Astrocyte (in vitro differentiated cells and primary cell): ENCODE data around the gene SLC38A10. TPM values are rescaled to one million over a fixed set of nuclear protein-coding genes. Genes with fewer than 3 reads are reported as not detected.

Experiments used
- DNase-seq: peaks from one replicate; pipeline ENCODE4 v3.0.0-alpha.2; 2010; ENCODE audit warnings: low read depth
- FAIRE-seq: peaks from 2 replicates; lab custom pipeline; 2011; peaks lifted over from hg19 to GRCh38; lab: Jason Lieb, UNC
- H2AFZ ChIP-seq: 2 replicates; pipeline ENCODE4 v1.6.0; 2012; ENCODE audit warnings: low read depth, low read length, inconsistent platforms
- H3K27ac ChIP-seq: 2 replicates; pipeline ENCODE4 v1.5.1; 2011; ENCODE audit warnings: low read depth, low read length, inconsistent platforms
- H3K27me3 ChIP-seq: 2 replicates; pipeline ENCODE4 v1.6.0; 2011; ENCODE audit warnings: low read length, inconsistent platforms; ENCODE audit not compliant: insufficient read depth
- H3K36me3 ChIP-seq: 2 replicates; pipeline ENCODE4 v1.5.1; 2011; ENCODE audit warnings: low read length, inconsistent platforms; ENCODE audit not compliant: insufficient read depth
- H3K4me1 ChIP-seq: 2 replicates; pipeline ENCODE4 v1.5.1; 2011; ENCODE audit warnings: low read length, inconsistent platforms; ENCODE audit not compliant: insufficient read depth
- H3K4me2 ChIP-seq: 2 replicates; pipeline ENCODE4 v1.6.0; 2012; ENCODE audit warnings: low read length, inconsistent platforms
- H3K4me3 ChIP-seq: 2 replicates; pipeline ENCODE4 v1.5.1; 2011; ENCODE audit warnings: low read depth, mild to moderate bottlenecking, low read length, inconsistent platforms; ENCODE audit not compliant: insufficient read depth
- H3K79me2 ChIP-seq: 2 replicates; pipeline ENCODE4 v1.6.0; 2012; ENCODE audit warnings: mild to moderate bottlenecking, low read length, inconsistent platforms; ENCODE audit not compliant: insufficient read depth
- H3K9ac ChIP-seq: 2 replicates; pipeline ENCODE4 v1.6.0; 2012; ENCODE audit warnings: mild to moderate bottlenecking, low read length, inconsistent platforms
- H3K9me3 ChIP-seq: 2 replicates; pipeline ENCODE4 v1.5.1; 2012; ENCODE audit warnings: low read depth, mild to moderate bottlenecking, low read length, inconsistent platforms; ENCODE audit not compliant: insufficient read depth
- H4K20me1 ChIP-seq: 2 replicates; pipeline ENCODE4 v1.6.0; 2012; ENCODE audit warnings: low read length, inconsistent platforms; ENCODE audit not compliant: insufficient read depth
- H3K27ac Mint-ChIP-seq: one replicate; pipeline ENCODE4 v1.8.0; 2021; ENCODE audit warnings: mild to moderate bottlenecking, mixed read lengths; ENCODE audit not compliant: unreplicated experiment
- H3K27me3 Mint-ChIP-seq: one replicate; pipeline ENCODE4 v1.8.0; 2021; ENCODE audit warnings: low read depth, mixed read lengths; ENCODE audit not compliant: unreplicated experiment
- H3K36me3 Mint-ChIP-seq: one replicate; pipeline ENCODE4 v1.8.0; 2021; ENCODE audit warnings: low read depth, mixed read lengths; ENCODE audit not compliant: unreplicated experiment
- H3K4me1 Mint-ChIP-seq: one replicate; pipeline ENCODE4 v1.8.0; 2021; ENCODE audit warnings: low read depth, mixed read lengths; ENCODE audit not compliant: unreplicated experiment
- H3K4me3 Mint-ChIP-seq: one replicate; pipeline ENCODE4 v1.8.0; 2021; ENCODE audit warnings: mild to moderate bottlenecking, moderate library complexity, mixed read lengths; ENCODE audit not compliant: unreplicated experiment
- H3K9me3 Mint-ChIP-seq: one replicate; pipeline ENCODE4 v1.8.0; 2021; ENCODE audit warnings: mild to moderate bottlenecking, mixed read lengths; ENCODE audit not compliant: unreplicated experiment
- EZH2 ChIP-seq: IDR thresholded peaks from 2 replicates; pipeline ENCODE4 v1.6.1; 2012; ENCODE audit warnings: mild to moderate bottlenecking, low read length, inconsistent platforms; ENCODE audit not compliant: insufficient read depth
- total RNA-seq: library from RNA; stranded (reverse); gene quantifications from 2 replicates; pipeline ENCODE4 v1.2.1, GENCODE V29; 2021
- TF ChIP-seq, protein P1 (sequence below): IDR thresholded peaks from 2 replicates; pipeline ENCODE4 v1.5.1; 2011; ENCODE audit warnings: low read depth, mild to moderate bottlenecking, inconsistent platforms, low read length, moderate library complexity; ENCODE audit not compliant: insufficient read depth

SLC38A10 gene
- total RNA-seq, 1 donor from 2014 or later: 71.4 TPM

DNA sequence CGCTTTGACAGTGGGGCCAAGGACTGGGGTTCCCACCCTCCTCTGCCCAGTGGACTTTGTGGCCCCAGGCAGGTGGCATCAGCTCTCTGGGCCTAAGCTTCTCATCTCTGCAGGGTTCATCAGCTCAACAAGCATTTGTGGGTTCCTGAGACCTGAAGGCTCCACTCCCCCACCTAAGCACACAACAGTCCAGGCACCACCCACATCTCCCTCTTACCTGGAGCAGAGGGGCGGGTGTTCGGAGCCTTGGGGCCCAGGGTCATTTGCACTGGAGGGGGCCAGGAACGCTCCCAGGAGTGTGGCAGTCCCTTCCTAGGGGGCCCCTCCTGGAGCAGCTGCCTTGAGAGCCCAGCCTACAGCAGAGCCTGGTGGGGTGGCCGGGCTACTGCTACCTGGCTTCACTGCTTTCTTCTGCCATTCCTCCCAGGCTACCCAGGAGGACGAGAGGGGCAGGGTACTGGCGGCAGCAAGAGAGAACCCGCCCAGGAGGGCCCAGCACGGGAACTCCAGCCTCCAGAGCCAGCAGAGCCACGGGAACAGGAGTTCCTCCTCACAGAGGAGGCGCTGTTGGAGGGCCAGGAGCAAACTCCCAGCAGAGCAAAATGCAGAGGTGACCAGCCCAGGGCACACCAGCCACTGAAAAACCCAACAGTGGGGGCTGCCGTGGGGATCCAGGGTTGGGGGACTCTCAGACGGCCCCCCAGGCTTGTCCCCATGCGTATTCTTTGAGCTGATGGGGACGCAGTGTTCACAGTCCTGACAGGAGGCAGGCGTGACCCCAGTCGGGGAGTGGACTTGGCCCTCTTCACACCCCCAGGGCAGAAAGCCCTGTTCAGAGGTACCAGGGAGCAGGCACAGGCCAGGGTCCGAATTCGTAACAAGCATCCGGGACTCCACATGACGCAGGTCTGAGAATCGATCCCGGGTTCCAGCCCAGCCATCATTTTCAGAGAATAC is 35.1 kb upstream of the SLC38A10 start:
- no peak overlapping the region for H3K27ac Mint-ChIP-seq

DNA sequence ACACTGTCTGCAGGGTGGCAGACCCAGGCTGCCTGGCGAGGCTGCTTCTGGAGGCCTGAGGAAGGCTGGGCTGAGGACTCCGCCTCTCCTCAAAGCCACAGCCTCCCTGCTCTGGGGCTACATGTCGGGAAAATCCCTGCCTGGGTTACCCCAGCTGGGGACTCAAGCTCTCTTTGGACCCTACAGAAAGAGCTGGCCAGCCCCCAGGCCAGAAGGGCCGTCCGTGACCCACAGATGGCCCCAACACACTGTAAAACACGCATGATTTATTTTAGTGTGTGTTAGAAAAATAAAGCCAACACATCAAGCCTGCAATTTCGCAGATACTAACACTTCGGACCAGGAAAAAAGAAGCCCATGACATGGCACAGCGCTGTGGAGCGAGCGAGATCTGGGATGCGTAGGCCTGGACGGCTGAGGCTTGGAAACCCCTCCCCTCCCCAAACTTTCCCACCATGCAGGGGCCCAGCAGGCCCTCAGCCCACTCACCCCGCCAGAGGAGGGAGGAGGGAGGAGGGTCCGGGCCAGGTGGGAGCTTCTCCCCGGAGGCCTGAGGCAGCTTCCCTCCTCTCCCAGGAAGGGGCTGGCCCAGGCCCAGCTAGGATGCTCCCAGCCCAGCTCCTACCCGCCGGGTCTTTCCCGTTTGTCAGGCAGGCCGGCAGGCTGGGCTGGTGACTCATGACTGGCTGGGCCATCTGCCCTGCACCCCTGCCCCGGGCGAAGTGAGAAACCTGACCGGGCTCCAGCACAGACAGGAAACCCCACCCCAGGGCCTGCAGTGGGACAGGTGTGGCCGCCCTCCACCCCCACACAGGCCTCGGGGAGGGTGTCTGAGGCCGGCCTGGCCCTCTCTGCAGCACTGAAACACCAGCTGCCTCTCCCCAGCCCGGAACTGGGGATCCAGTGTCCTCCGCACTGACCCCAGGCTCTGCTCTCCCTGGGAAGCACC is 34.1 kb upstream of the SLC38A10 start:
- no peaks in the 10 kb centered on the region for H3K9me3 Mint-ChIP-seq
- no peak for FAIRE-seq
- Histone ChIP-seq H3K79me2 (no peaks in the 10 kb centered on the region), H3K27me3 (peaks cover 6% of the 10 kb centered on the region), H3K4me3 (no peak overlapping the region), H4K20me1 (no peaks in the 10 kb centered on the region), H3K36me3 (no peaks in the 10 kb centered on the region), H3K27ac (no peak overlapping the region), H3K4me2 (peak overlapping the region; percentile 71), H3K9me3 (no peaks in the 10 kb centered on the region), H2AFZ (peak overlapping the region; percentile 65), H3K4me1 (peaks cover 15% of the 10 kb centered on the region), H3K9ac (peak overlapping the region; percentile 10)
- H3K36me3 Mint-ChIP-seq: no peaks in the 10 kb centered on the region
- peak overlapping the region; percentile 87 for H3K27ac Mint-ChIP-seq
- H3K4me1 Mint-ChIP-seq: peaks cover 10% of the 10 kb centered on the region
- TF ChIP-seq EZH2: no peak
- TF ChIP-seq, protein P1, sequence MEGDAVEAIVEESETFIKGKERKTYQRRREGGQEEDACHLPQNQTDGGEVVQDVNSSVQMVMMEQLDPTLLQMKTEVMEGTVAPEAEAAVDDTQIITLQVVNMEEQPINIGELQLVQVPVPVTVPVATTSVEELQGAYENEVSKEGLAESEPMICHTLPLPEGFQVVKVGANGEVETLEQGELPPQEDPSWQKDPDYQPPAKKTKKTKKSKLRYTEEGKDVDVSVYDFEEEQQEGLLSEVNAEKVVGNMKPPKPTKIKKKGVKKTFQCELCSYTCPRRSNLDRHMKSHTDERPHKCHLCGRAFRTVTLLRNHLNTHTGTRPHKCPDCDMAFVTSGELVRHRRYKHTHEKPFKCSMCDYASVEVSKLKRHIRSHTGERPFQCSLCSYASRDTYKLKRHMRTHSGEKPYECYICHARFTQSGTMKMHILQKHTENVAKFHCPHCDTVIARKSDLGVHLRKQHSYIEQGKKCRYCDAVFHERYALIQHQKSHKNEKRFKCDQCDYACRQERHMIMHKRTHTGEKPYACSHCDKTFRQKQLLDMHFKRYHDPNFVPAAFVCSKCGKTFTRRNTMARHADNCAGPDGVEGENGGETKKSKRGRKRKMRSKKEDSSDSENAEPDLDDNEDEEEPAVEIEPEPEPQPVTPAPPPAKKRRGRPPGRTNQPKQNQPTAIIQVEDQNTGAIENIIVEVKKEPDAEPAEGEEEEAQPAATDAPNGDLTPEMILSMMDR: no peak
- H3K4me3 Mint-ChIP-seq: peak overlapping the region; percentile 50
- H3K27me3 Mint-ChIP-seq: peaks cover 22% of the 10 kb centered on the region
- DNase-seq: peak; percentile 81

More for the DNA sequence above, 35.1 kb upstream of the SLC38A10 start:
- Histone ChIP-seq H3K79me2 (no peaks in the 10 kb centered on the region), H3K4me1 (peaks cover 15% of the 10 kb centered on the region), H4K20me1 (no peaks in the 10 kb centered on the region), H2AFZ (no peak overlapping the region), H3K27me3 (peaks cover 11% of the 10 kb centered on the region), H3K4me2 (peak overlapping the region; percentile 71), H3K4me3 (no peak overlapping the region), H3K36me3 (no peaks in the 10 kb centered on the region), H3K9me3 (no peaks in the 10 kb centered on the region), H3K27ac (no peak overlapping the region), H3K9ac (no peak overlapping the region)
- peaks cover 10% of the 10 kb centered on the region for H3K4me1 Mint-ChIP-seq
- TF ChIP-seq EZH2: no peak
- TF ChIP-seq, protein P1: no peak
- no peak for DNase-seq
- H3K4me3 Mint-ChIP-seq: no peak overlapping the region
- no peak for FAIRE-seq
- no peaks in the 10 kb centered on the region for H3K36me3 Mint-ChIP-seq
- peaks cover 20% of the 10 kb centered on the region for H3K27me3 Mint-ChIP-seq
- H3K9me3 Mint-ChIP-seq: no peaks in the 10 kb centered on the region
